ENCODE results near the gene EBP. TPM values are rescaled to one million over a fixed set of nuclear protein-coding genes. Genes with fewer than 3 reads are reported as not detected.

Gene EBP
- total and polyA plus RNA-seq, 10 donors, result 25.1 to 62.3 (median 33.9) TPM

DNA sequence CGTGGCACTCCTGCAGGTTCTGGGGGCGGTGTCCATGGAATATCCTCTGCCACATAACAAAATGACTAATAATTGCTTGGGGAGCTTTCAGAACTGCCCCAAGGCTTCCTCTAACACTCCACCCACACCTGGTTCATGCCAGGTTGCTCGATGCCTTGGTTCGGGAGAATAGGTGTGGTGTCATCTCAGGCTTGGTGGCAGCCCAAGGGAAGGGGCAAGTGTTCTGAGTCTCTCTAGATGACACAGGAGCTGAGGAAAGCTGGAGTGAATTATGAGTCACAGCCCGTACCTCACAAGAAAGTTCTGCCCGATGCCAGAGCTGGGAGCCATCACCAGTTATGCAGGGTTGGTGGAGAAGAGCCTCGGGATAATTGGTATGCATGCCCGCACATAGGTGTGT, 30.9 kb upstream of the EBP start:
- Histone ChIP-seq H3K27ac (no peak overlapping the region), H3K27me3 (replicated peaks in 1 of 7) (no peaks in the 10 kb centered on the region), H3K36me3 (peaks cover 0 to 11% (median 0%) of the 10 kb centered on the region in 6 donors), H3K9me3 (no peaks in the 10 kb centered on the region), H3K4me1 (no peaks in the 10 kb centered on the region), H3K4me3 (no peak overlapping the region)
- DNase-seq, result no peak
- intact Hi-C loops (cut with DNase I; ENCODE audit: low total_unique reads), result no loop called here
- 72 to 90% (median 85%) methylated on average over 7 to 8 of the region's 8 CpGs for WGBS, 5 donors
- TF ChIP-seq POLR2AphosphoS5 (IDR thresholded peaks at IDR 0.05) (no peak), POLR2A (IDR thresholded peaks at IDR 0.05) (no peak)
- TF ChIP-seq, protein P1, sequence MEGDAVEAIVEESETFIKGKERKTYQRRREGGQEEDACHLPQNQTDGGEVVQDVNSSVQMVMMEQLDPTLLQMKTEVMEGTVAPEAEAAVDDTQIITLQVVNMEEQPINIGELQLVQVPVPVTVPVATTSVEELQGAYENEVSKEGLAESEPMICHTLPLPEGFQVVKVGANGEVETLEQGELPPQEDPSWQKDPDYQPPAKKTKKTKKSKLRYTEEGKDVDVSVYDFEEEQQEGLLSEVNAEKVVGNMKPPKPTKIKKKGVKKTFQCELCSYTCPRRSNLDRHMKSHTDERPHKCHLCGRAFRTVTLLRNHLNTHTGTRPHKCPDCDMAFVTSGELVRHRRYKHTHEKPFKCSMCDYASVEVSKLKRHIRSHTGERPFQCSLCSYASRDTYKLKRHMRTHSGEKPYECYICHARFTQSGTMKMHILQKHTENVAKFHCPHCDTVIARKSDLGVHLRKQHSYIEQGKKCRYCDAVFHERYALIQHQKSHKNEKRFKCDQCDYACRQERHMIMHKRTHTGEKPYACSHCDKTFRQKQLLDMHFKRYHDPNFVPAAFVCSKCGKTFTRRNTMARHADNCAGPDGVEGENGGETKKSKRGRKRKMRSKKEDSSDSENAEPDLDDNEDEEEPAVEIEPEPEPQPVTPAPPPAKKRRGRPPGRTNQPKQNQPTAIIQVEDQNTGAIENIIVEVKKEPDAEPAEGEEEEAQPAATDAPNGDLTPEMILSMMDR (IDR thresholded peaks at IDR 0.05 in 8 of 11, conservative IDR thresholded peaks at IDR 0.05 in 3 of 11), result no peak

DNA sequence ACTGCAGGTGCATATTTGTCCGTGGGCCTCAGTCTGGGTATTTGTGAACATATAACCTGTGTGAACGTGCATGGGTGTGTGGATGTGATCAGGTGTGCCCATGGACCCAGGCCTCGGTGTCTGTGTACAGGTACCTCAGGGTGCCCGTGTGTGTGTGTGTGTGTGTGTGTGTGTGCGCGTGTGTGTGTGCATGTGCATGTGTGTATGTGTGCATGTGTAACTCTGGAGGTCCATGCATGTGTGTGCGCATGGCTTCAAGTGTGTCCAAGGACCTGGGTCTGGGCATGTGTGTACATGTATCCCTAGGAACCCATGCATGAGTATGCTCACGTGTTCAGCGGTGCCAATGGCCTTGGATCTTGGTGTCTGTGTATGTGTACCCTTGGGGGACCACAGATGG, 29.8 kb upstream of the EBP start:
- intact Hi-C loops (cut with DNase I; ENCODE audit: low total_unique reads), result no loop called here
- H3K36me3 ChIP-seq, result peaks cover 0 to 5% (median 0%) of the 10 kb centered on the region in 6 donors
- H3K9me3 ChIP-seq, result no peaks in the 10 kb centered on the region
- no peaks in the 10 kb centered on the region for H3K27me3 ChIP-seq (replicated peaks in 1 of 7)
- no peak overlapping the region for H3K27ac ChIP-seq
- no peaks in the 10 kb centered on the region for H3K4me1 ChIP-seq
- no peak overlapping the region for H3K4me3 ChIP-seq
- DNase-seq, result peak; percentile 35
- TF ChIP-seq POLR2AphosphoS5 (IDR thresholded peaks at IDR 0.05) (no peak), POLR2A (IDR thresholded peaks at IDR 0.05) (no peak)
- TF ChIP-seq, protein P1 (IDR thresholded peaks at IDR 0.05 in 8 of 11, conservative IDR thresholded peaks at IDR 0.05 in 3 of 11), result no peak
- WGBS, 5 donors, result 68 to 94% (median 88%) methylated on average over 3 to 9 of the region's 9 CpGs

DNA sequence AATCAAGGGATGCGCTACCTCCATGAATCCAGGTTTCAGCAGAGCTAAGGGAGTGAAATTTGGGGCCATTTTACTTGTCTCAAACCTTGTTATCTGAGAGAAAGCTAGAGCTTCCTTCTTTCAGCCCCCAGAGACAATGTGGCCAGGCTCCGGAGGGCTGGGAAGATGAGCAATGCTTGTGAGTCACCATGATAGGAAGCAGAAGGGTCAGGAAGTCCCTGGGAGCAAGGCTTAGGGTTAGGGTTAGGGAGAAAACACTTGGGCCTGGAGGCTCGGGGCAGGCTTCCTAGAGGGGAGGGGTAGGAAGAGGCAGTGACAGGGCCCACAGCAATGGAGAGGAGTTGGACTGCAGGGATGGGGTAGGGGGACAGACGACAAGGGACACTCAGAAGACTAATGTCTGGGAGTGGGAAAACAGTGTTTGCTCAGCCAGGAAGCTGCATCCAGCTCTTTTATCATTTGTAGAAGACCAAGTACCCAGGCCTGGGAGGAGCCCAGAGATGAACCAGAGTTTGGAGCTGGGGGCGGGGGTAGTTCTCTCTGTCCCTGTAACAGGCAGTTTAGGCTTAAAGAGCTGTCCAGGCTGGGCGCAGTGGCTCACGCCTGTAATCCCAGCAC, 29.2 kb upstream of the EBP start:
- H3K9me3 ChIP-seq, result no peaks in the 10 kb centered on the region
- no peaks in the 10 kb centered on the region for H3K27me3 ChIP-seq (replicated peaks in 1 of 7)
- WGBS, 5 donors, result 59 to 76% (median 72%) methylated on average over 6 to 7 of the region's 7 CpGs
- intact Hi-C loops (cut with DNase I; ENCODE audit: low total_unique reads), result no loop called here
- peaks cover 0 to under 1% (median 0%) of the 10 kb centered on the region in 6 donors for H3K36me3 ChIP-seq
- H3K4me1 ChIP-seq, result no peaks in the 10 kb centered on the region
- no peak overlapping the region for H3K27ac ChIP-seq
- peak; percentile 47 for DNase-seq
- TF ChIP-seq POLR2AphosphoS5 (IDR thresholded peaks at IDR 0.05), result no peak
- no peak for TF ChIP-seq POLR2A (IDR thresholded peaks at IDR 0.05)
- TF ChIP-seq, protein P1 (IDR thresholded peaks at IDR 0.05 in 8 of 11, conservative IDR thresholded peaks at IDR 0.05 in 3 of 11), result no peak
- H3K4me3 ChIP-seq, result no peak overlapping the region

GRCh38 chrX:48493890-48494364, 27.7 kb upstream of the EBP start:
- WGBS, 5 donors, result 41 to 66% (median 44%) methylated on average over 4 to 10 of the region's 10 CpGs
- Histone ChIP-seq H3K4me1 (no peaks in the 10 kb centered on the region), H3K27ac (no peak overlapping the region), H3K9me3 (no peaks in the 10 kb centered on the region), H3K4me3 (no peak overlapping the region), H3K27me3 (replicated peaks in 1 of 7) (no peaks in the 10 kb centered on the region), H3K36me3 (no peaks in the 10 kb centered on the region)
- intact Hi-C loops (cut with DNase I; ENCODE audit: low total_unique reads), result no loop called here
- DNase-seq, result peak; percentile 47
- TF ChIP-seq, protein P1 (IDR thresholded peaks at IDR 0.05 in 8 of 11, conservative IDR thresholded peaks at IDR 0.05 in 3 of 11), result peak in 1 of 11 experiments; percentile 6
- TF ChIP-seq POLR2A (IDR thresholded peaks at IDR 0.05), result no peak

All from spleen (tissue), 11 donors.